ENCODE measurements around the gene MUC13.

GRCh38 chr3:124924741-124925140 is 9.8 kb downstream of the MUC13 start:
- TF ChIP-seq CTCF (IDR thresholded peaks at IDR 0.05) (no peak), POLR2AphosphoS5 (IDR thresholded peaks at IDR 0.05) (no peak)
